NCI-H1105 treated with DMSO at 0.1 percent for 48 hours (cell line): ENCODE results near the gene ATP10D.
"Not testable (repeated sequence)": the region's sequence is repeated elsewhere in the genome, so short reads cannot be mapped to it uniquely, and the experiment has no call there.

Source experiments
- DNase-seq: peaks from one replicate; lab custom pipeline; 2025; lab: John Stamatoyannopoulos, UW

ATP10D gene

DNA sequence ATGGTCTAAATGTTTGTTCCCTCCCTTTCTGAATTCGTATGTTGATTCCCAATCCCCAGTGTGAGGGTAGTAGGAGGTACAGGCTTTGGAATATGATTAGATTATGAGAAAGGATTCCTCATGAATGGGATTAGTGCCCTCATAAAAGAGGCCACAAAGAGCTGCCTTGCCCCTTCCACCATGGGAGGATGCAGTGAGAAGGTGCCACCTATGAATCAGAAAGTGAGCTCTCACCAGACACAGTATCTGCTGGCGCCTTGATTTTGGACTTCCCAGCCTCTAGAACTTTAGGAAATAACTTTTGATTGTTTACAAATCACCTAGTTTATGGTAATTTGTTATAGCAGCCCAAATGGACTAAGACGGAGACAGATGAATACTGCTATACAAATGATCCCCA is 3.6 kb downstream of the ATP10D start:
- no peak for DNase-seq

GRCh38 chr4:47490550-47490949 is 5.5 kb downstream of the ATP10D start:
- DNase-seq: peak; percentile 2

DNA sequence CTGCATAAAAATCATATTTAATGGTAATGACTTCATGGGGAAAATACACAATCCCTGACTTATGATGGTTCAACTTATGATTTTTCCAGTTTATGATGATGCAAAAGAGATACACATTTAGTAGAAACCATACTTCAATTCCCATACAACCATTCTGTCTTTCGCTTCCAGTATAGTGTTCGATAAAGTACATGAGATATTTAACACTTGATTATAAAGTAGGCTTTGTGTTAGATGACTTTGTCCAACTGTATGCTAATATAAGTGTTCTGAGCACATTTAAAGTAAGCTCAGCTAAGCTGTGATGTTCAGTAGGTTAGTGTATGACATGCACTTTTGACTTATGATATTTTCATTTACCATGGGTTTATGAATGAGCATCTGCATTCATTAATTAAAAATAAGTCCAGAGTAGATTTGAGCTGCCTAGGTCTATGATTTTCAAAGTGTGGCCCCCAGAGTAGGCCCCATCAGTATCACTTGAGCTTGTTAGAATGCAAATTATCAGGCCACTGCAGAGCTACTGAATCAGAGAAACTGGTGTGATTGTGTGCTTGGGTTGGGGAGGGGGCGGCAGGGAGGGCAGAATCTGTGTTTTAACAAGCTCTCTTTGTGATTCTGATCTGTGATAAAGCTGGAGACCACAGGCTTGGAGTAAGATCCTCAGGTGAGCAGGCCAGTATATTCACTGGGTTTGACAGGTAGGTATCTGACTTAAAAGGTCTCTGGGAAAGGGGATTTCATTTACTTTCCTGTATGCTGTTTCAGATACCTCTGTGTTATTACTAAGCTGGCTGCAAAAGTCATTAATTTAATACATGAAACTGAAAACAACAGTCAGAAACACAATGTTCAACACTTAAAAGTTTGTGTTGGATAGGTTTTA is 8.4 kb downstream of the ATP10D start:
- no peak for DNase-seq

DNA sequence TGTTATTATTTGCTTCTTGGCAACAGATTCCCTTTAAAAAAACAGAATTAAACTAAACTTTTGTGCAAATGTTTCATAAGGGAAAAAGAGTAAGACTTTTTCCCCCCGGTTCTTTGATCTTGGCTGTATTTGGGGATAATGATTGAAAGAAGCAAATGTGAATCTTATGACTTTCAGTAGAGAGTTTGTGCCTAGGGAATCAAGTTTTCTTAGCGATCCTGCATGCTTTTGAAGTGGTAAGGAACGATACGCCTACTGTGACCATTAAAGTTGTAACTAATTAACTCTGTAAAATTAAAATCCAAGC is 9.0 kb downstream of the ATP10D start:
- DNase-seq: no peak

- DNase-seq: no peak
Observed at GRCh38 chr4:47498899-47499298, 13.8 kb downstream of the ATP10D start.

- DNase-seq: no peak
Observed at GRCh38 chr4:47499700-47500099, 14.6 kb downstream of the ATP10D start.

- no peak for DNase-seq
Observed at GRCh38 chr4:47500776-47501175, 15.7 kb downstream of the ATP10D start.

- no peak for DNase-seq
Observed at GRCh38 chr4:47505147-47505546, 20.1 kb downstream of the ATP10D start.

GRCh38 chr4:47505666-47506065 is 20.6 kb downstream of the ATP10D start:
- no peak for DNase-seq

DNA sequence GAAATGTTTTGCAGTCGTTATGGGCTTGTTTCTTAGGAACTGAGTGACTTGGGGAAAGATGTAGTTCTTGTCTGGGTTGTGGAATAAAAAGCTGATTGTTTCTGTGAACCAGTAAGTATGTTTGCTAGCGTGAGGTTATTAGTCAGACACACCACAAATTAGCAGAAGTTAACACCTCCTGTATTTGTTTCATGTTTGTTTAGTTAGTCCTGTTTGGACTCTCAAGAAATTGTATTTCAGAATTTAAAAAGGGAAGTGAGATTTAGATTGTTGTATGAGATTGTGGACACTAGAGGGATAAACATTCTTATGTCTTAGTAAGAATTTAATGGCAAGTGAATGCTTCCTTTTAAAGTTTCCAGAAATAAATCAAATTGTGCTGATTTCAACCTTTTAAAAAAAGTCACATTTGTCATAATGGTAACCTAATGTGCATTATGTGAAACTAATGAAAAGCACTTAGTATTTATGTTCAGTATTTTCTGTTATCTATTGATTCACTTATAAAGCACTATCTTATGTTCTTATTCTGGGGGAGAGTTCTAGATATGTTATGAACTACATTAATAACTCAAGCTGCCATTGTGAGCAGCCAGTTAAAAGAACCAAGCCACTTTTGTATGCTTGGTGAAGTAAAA is 25.6 kb downstream of the ATP10D start:
- no peak for DNase-seq

DNA sequence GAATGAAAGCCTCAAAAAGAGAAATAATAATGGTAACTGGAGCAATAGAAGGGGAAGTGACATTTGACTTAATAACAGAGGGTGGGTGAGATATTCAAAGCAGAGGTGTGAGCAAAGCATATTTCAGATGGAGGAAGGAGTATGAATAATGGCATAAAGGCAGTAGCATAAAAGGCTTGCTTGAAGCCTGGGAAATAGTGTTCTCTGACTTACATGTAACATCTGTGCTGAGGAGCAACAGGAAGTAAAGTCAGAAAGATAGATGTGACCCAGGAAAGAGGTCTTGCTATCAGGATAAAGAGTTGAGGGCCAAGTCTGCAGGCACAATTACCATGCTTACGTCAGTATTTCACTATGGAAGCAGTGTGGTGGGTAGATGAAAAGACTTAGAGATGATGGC is 28.4 kb downstream of the ATP10D start:
- DNase-seq: no peak

GRCh38 chr4:47519239-47519883 is 34.3 kb downstream of the ATP10D start:
- DNase-seq: no peak

- no peak for DNase-seq
Observed at GRCh38 chr4:47525154-47525819, 40.2 kb downstream of the ATP10D start.

DNA sequence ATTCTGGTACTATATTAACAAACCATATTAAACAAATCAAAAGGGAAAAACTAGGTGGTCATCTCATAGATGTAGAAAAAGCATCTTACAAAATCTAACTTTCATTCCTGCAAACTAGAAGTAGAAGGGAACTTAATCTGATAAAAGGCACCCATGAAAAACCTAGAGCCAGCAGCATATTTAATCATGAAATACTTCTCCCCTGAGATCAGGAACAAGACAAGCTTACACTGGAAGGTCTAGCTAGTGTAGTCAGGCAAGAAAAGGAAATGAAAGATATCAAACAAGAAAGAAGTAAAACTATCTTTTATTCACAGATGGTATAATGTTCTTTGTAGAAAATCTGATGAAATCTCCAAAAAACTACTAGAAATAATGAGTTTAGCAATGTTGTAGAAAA is 41.2 kb downstream of the ATP10D start:
- DNase-seq: no peak

- DNase-seq: not testable (repeated sequence)
Observed at GRCh38 chr4:47528646-47529045, 43.6 kb downstream of the ATP10D start.

- no peak for DNase-seq
Observed at GRCh38 chr4:47530801-47531200, 45.7 kb downstream of the ATP10D start.

- DNase-seq: no peak
Observed at GRCh38 chr4:47531241-47531953, 46.3 kb downstream of the ATP10D start.

DNA sequence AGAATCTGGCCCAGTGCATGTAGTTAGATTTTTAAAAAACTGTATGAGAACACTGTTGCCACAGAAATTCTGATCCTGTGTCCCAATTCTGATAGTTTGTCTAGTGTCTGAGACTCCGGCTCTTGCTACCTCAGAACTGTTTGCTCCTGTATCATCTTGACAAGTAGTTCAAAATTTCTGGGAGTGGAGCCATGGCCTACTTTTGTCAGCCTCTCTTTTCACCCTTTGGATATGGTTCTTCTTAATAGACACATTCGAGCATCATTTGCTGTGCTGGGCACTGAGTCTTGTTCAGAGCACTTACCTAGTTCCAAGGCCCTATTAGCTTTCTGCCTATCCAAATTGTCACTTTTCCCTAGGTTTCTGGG is 46.9 kb downstream of the ATP10D start:
- DNase-seq: no peak

DNA sequence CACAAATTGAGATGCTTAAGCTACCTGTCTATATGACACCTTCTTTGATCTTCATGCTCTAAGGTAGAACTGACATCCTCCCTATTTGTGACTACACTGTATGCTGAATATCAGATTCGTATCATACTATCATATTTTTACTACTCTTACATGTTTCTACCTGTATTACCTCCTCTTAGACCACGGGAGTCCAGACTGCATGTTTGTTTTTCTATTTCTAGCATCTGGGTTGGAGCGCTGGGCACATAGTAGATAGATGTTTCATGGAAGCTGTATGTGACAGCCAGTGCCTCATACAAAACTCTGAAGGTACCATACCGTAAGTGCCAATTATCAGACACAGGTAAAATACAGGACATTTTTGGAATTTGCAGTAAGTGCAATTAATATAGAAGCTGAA is 47.6 kb downstream of the ATP10D start:
- no peak for DNase-seq

DNA sequence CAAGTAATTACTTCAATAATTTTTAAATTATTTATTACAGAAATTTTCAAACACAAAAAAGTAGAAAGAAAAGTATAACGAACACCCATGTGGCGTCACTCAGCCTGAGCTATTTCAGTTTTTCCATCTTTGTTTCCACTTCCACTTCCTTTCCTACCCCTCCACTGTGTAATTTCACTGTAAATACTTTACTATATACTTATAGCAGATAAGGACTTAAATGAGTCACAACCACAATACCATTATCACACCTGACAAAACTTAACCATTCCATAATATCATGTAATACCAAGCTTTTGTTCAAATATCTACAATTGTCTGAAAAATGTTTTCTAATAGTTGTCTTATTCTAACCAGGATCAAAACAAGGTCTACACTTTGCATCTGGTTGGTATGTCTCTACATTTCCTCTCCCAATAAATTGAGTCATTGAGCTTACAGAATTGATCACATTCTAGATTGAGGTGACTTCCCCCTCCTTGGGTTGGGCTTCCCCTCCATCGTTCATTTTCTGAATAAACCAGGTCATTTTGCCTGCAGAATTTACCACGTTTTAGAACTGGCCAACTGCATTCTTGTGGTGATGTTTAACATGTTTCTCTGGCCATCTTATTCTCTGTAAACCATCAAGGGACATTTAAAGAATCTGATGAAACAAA is 48.7 kb downstream of the ATP10D start:
- DNase-seq: no peak

GRCh38 chr4:47534772-47535171 is 49.7 kb downstream of the ATP10D start:
- no peak for DNase-seq
